Jurkat, Clone E6-1 (cell line): Measurements from ENCODE around the gene PTGER4. TPM values are rescaled to one million over a fixed set of nuclear protein-coding genes. Genes with fewer than 3 reads are reported as not detected.
"Not testable (repeated sequence)": the region's sequence is repeated elsewhere in the genome, so short reads cannot be mapped to it uniquely, and the experiment has no call there.

ENCODE experiments used
- DNase-seq: peaks from one replicate; pipeline ENCODE4 v3.0.0-alpha.2; 2011; ENCODE audit warnings: low read depth, low spot score
- H3K4me3 ChIP-seq: 2 replicates; pipeline ENCODE4 v1.5.1; 2011; ENCODE audit warnings: mild to moderate bottlenecking, low read length, control low read depth, moderate library complexity
- polyA plus RNA-seq: library from polyadenylated mRNA; unstranded; fragments of >200 nt; gene quantifications from one replicate; pipeline ENCODE4 v1.2.1, GENCODE V29; 2012; ENCODE audit warnings: missing spikeins; ENCODE audit not compliant: insufficient read length, insufficient read depth

Gene PTGER4
- polyA plus RNA-seq = 22.7 TPM

DNA sequence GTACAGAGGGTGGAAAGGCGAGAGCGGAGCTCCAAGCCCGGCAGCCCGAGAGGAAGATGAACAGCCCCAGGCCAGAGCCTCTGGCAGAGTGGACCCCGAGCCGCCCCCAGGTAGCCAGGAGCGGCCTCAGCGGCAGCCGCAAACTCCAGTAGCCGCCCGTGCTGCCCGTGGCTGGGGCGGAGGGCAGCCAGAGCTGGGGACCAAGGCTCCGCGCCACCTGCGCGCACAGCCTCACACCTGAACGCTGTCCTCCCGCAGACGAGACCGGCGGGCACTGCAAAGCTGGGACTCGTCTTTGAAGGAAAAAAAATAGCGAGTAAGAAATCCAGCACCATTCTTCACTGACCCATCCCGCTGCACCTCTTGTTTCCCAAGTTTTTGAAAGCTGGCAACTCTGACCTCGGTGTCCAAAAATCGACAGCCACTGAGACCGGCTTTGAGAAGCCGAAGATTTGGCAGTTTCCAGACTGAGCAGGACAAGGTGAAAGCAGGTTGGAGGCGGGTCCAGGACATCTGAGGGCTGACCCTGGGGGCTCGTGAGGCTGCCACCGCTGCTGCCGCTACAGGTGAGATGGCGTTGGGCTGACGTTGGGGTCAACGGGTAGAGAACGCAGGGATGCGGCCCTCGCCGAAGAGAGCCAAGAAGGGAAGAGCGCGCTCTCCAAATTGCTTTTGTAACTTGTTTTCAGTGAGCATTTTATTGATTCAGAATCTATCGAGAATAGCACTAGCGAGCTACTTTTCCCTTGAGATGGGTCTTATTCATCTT is at the start of gene PTGER4:
Gene PTGER4 (plus strand): TSS at position 3 of the 769 bp plus-strand sequence. CDS start 1,079 bp downstream, outside the sequence.
- peak within 1 kb of the TSS; percentile 87 for H3K4me3 ChIP-seq
- DNase-seq = no peak

DNA sequence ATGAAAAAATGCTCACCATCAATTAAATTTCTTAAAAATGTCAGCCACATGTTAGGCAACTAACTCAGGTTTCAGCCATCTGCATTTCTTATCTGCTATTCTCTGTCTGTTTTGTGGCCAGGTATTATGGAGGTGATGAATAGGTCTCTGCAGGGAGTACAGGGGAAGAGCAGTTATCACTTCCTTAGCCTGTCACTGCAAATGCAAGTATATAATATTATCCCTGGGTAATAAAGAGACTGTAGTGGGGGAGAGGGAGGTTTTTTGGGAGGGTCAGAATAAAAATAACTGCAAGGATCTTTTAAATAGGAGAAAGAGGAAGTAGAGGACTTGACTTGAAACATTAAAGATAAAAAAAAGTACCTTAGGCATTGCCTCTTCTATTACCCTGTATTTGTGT is 49.6 kb upstream of the PTGER4 start:
- H3K4me3 ChIP-seq = no peak overlapping the region
- peak; percentile 18 for DNase-seq

DNA sequence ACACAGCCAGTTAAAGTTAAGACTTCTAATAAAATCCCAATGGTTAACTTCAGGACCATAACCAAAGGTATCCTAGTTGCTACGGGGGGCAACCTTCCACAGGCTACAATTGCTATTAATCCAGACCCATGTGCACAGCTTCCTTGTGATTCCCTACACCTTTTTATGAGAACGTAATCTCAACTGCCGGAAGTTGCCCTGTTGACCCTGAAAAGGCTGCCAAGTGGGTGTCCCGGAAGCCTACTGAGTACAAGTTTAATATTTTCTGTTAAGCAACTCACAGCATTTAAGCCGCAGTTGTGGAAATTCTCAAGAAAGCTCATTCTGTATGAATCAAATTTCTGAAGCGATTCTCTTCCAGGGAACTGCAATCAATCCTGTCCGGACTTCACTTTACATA is 48.5 kb upstream of the PTGER4 start:
- DNase-seq = no peak
- no peak overlapping the region for H3K4me3 ChIP-seq

DNA sequence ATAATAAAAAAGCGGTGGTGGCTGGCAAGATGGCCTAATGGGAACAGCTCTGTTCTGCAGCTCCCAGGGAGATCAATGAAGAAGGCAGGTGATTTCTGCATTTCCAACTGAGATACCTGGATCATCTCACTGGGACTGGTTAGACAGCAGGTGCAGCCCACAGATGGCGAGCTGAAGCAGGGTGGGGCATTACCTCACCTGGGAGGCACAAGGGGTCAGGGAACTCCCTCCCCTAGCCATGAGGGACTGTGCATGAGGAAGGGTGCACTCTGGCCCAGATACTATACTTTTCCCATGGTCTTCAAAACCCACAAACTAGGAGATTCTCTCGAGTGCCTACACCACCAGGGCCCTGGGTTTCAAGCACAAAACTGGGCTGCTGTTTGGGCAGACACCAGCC is 45.6 kb upstream of the PTGER4 start:
- no peak for DNase-seq
- H3K4me3 ChIP-seq = no peak overlapping the region

DNA sequence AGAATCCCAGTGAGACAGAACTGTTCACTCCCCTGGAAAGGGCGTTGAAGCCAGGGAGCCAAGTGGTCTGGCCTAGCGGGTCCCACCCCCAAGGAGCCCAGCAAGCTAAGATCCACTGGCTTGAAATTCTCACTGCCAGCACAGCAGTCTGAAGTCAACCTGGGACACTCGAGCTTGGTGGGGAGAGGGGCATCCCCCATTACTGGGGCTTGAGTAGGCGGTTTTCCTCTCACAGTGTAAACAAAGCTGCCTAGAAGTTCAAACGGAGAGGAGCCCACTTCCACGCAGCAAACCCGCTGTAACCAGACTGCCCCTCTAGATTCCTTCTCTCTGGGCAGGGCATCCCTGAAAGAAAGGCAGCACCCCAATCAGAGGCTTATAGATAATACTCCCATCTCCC is 45.1 kb upstream of the PTGER4 start:
- H3K4me3 ChIP-seq = no peak overlapping the region
- DNase-seq = no peak

DNA sequence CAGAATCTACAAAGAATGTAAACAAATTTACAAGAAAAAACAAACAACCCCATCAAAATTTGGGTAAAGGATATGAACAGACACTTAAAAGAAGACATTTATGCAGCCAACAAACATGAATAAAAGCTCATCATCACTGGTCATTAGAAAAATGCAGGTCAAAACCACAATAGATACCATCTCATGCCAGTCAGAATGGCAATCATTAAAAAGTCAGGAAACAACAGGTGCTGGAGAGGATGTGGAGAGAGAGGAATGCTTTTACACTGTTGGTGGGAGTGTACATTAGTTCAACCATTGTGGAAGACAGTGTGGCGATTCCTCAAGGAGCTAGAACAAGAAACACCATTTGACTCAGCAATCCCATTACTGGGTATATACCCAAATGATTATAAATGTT is 40.2 kb upstream of the PTGER4 start:
- H3K4me3 ChIP-seq, DNase-seq: not testable (repeated sequence)

DNA sequence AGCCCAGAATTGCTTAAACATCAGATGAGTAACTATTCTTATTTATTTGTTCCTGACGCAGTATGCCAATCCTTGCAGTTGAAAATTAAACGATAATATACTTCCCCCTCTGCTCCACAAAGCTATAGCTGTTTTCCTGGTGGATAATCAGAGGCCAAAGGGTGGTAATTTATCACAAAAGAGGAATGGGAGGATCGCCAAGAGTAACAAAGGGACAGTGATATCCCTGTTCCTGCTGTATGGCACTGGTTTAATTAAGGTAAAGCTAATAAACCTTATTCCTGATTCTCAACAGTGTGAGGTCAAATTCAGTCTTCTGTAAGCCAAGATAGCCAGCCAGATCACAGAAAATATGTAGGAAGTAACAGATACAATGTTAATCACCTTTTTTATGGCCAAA is 33.4 kb upstream of the PTGER4 start:
- no peak overlapping the region for H3K4me3 ChIP-seq
- no peak for DNase-seq

DNA sequence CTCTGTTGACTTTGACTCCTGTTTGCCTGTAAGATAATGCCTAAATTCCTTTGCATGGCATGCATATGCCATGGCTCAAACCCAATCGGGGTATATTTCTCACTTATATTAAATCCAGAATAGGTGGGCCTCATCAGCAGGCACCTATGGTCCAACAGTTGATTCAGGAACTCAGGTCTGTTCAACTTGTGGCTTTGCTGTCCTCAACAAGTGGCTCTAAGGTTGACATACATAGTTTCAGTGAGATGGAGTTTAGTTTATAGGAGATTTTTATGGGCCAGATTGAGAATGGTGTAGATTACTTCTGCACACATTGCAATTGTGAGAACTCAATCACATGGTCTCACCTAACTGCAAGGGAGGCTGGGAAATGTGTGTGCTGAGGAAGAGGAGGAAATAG is 31.6 kb upstream of the PTGER4 start:
- no peak overlapping the region for H3K4me3 ChIP-seq
- no peak for DNase-seq

DNA sequence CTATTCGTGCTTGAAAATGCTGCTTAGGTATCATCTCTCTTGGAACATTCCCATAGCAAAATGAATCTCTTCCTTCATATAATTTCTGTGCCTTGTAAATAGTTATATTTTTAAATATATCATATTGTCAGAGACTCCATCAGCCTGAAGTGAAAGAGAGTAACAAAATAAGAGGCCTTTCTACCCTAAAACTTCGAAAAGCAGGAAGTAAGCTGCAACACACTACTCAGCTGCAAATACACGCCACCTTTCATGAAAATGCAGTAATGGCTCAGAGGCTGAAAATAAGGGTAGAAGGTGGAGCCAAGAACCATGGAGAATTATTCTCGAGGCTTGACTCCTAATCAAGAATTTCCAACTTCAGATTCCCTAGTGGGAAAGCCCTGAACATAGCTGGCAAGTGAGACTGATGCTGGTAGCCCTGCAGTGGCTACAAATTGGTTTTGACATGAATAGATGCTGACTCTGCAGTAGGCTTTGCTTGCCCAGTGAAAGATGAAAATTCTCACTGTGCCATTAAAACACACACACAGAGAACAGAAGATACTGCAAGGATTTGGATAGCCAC is 30.2 kb upstream of the PTGER4 start:
- no peak for DNase-seq
- H3K4me3 ChIP-seq = no peak overlapping the region

DNA sequence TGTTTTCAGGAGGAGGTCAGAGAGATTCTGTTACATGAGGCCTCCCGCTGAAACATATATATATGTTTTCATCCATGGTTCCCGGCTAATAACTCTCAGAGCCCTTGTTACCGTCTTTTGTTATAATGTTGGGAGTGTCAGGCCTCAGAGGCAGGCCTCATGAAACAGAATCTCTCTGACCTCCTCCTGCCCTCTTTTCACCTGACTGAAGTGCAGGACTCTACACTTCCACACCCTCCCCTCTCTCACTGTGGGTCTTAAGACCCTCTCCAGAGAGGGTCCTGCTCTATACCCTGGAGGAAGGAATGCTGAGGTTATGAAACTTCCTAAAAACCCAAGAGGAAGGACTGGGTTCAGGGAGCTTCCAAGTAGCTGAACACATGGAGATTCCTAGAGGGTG is 28.5 kb upstream of the PTGER4 start:
- DNase-seq = no peak
- H3K4me3 ChIP-seq = no peak overlapping the region

DNA sequence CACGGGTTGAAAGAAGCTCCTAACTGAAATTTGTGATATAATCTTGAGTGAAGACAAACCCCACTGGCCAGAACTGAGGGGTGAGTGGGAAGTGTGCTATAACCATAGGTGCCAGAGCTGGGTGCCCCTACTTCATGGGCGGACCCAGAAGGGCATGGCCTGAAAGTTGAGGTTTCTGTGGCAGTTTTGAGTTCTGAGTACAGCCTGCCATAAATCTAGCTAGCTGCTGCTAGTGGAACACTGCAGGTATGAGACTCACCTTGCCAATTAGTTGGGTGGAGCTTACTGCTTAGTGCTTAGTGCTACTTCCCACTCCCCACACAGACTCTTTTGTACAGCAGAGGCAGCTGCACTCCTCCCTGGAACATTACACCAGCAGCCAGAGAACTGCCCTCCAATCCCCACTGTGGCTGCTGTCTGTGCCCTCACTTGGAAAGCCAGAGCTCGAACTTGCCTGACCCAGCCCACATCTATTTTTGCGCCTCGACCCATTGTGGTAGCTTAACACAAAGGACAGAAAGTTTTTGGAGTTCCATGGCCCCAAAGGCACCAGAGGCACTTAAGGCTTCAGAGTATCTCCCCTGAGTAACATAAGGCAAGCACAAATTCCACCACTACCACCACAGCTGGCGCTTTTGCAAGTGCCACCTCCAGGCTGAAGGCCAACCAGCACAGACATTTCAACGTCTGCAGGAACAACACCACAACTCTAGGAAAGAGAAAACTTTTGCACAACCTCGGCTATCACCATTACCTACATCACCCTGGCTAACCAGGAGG is 27.1 kb upstream of the PTGER4 start:
- DNase-seq = peak; percentile 80

DNA sequence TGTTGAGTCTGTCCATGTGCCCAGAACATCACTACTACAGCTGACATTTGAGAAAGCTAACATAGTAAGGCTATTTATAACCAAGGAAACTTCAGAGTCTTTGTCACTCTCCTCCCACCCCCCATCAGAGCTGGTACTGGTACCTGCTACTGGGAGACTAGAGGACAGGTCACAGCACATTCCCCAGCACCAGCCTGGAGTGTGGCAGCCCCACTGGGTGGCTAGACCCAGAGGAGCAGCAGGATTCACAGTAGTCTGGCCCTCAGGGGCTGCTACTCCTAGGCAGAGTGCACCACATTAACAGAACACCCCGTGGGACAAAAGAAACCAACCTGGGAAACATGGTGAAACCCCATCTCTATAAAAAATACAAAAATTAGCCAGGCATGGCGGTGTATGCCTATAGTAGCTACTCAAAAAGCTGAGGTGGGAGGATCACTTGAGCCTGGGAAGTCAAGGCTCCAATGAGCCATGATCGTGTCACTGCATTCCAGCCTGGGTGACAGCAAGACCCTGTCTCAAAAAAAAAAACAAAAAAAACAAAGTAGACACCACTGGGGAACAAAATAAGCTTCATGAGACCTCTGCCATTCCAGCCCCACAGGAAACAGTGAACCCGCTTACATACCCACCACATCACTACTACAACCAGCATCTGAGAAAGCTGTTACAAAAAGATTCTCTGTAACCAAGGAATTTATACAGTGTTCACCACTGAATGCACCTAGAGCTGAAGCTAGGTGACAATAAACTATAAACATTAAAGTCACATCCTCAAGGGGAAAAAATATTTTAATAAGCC is 26.3 kb upstream of the PTGER4 start:
- H3K4me3 ChIP-seq = peak overlapping the region; percentile 27
- DNase-seq = no peak

More for the DNA sequence above, 27.1 kb upstream of the PTGER4 start:
- H3K4me3 ChIP-seq = peak overlapping the region; percentile 27

DNA sequence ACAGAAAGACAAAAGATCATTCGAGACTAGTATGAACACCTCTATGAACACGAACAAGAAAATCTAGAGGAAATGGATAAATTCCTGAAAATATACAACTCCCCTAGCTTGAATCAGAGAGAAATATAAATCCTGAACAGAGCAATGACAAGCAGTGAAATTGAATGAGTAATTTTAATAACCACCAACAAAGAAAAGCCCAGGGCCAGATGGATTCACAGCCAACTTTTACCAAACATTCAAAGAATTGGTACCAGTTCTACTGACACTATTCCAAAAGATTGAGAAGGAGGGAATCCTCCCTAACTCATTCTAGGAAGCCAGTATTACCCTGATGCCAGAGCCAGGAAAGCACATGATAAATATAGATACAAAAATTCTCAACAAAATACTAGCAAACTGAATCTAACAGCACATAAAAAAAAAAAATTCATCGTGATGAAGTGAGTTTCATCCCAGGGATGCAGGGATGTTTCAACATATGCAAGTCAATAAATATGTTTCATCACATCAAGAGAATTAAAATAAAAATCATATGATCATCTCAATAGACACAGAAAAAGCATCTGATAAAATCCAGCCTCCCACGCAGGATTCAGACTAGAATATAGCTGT is 25.2 kb upstream of the PTGER4 start:
- DNase-seq = no peak
- H3K4me3 ChIP-seq = no peak overlapping the region

DNA sequence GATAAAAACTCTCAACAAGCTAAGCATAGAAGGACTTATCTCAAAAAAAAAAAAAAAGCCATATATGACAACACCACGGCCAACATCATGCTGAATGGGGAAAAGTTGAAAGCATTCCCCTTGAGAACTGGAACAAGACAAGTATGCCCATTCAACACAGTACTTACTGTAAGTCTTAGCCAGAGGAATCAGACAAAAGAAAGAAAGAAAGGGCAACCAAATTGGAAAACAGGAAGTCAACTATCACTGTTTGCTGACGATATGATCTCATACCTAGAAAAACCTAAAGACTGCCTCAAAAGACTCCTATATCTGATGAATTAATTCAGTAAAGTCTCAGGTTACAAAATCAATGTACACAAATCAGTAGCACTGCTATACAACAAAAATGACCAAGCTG is 24.6 kb upstream of the PTGER4 start:
- no peak for DNase-seq
- no peak overlapping the region for H3K4me3 ChIP-seq

DNA sequence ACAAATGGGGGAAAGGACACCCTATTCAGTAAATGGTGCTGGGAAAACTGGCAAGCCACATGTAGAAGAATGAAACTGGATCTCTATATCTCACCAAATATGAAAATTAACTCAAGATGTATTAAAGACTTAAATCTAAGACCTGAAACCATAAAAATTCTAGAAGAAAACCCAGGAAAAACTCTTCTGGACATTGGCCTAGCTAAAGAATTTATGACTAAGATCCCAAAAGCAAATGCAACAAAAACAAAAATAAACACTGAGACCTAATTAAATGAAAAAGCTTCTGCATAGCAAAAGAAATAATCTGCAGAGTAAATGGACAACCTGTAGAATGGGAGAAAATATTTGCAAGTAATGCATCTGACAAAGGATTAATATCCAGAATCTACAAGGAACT is 23.6 kb upstream of the PTGER4 start:
- DNase-seq = not testable (repeated sequence)

DNA sequence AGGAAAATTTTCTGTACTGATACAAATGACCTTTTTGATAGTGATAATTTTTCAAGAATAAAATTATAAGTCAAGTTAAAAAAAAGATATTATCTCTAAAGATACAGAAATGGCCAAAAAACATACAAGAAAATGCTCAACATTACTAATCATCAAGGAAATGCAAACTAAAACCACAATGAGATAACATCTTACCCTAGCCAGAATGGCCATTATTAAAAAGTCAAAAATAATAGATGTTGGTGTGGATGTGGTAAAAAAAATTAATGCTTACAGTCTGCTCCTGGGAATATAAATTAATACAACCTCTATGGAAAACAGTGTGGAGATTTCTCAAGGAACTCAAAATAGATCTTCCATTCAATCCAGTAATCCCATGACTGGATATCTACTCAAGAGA is 22.9 kb upstream of the PTGER4 start:
- DNase-seq = no peak
- no peak overlapping the region for H3K4me3 ChIP-seq

More for the DNA sequence above, 23.6 kb upstream of the PTGER4 start:
- not testable (repeated sequence) for H3K4me3 ChIP-seq

DNA sequence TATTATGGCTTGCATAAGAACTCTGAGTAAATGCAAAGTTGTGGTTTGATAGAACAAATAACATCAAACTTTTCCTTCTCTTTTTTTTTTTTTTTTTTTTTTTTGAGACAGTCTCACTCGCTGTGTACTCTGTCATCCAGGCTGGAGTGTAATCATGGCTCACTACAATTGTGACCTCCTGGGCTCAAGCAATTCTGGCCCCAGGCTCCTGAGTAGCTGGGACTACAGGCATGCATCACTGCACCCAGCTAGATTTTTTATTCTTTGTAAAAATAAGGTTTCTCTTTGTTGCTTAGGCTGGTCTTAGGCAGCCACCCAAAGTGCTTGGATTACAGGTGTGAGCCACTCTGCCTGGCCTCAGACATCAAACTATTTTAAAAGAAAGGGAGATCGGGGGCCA is 19.0 kb upstream of the PTGER4 start:
- H3K4me3 ChIP-seq = no peak overlapping the region
- no peak for DNase-seq

DNA sequence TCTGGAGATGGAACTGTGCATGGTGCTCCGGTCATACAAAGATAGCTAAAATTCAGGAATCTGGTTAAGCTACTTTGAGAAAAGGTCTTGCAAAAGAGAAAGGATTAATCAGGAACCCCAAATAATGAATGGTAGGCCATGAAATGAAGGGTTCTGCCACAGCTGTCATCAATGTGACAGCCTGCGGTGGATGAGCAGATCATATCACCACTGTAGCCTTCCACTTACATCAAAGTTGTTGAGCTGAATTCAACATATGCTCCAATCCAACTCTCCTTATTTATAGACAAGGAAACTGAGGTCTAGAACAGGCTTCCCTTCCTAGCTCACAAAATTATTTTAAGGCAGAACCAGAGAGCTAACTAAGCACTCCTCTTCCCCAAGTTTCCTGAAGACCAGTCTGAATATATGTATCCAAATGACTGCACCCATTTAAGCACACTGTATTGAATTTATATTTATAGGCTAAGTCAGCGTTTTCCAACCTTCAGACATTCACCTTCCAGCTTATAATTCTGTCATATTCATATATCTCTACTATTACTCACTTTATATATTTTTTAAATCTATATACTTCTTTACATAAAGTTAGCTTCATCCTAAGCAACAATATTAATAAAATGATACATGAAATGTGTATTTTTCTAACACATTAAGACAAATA is 13.9 kb upstream of the PTGER4 start:
- H3K4me3 ChIP-seq = no peak overlapping the region
- DNase-seq = no peak
